Body of pancreas (tissue), 4 donors: ENCODE results near the gene SLC25A10.

Experiments
- POLR2A ChIP-seq, 3 donors: fragments of 450-650 bp; IDR thresholded peaks; one replicate each; pipeline ENCODE4 v1.6.1; 2016; ENCODE audit warnings: antibody characterized with exemption in 3 of 3, mild to moderate bottlenecking in 2 of 3
- TF ChIP-seq, protein P1 (sequence below), 7 experiments: fragments of 450-650 bp in 4 of 7; fragments of 200-600 bp in 3 of 7; sonication (generic) in 3 of 7; IDR thresholded peaks; one replicate each; pipeline ENCODE4 v1.5.1; 2016 to 2019; ENCODE audit warnings: antibody characterized with exemption in 7 of 7

DNA sequence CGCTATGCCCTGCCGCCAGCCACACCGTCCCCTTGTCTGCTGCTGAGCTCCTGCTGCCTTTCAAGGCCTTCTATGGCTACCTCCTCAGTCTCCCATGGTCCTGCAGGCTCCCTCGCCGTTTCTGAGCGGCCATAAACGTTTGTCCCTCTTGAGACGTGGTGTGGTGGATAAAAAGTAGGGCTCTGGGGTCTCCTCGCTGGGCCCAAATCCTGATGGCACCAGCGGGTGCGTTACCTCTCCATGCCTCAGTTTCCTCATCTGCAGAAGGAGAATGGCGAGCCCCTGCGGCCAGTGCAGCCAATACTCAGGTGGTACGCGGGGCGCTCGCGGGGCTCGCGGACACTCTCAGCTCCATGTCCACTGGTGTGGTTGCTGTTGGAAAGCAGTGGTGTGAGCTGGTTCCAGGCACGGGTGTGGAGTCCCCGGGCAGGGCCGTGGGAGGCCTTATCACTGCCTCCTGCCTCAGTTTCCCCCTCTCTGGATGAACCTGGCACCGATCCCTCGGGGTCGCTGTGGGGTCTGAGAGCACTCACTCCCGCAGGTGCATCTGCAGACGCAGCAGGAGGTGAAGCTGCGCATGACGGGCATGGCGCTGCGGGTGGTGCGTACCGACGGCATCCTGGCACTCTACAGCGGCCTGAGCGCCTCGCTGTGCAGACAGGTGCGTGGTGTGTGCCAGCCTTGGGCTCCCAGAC, 2.5 kb downstream of the SLC25A10 start:
- TF ChIP-seq, protein P1, sequence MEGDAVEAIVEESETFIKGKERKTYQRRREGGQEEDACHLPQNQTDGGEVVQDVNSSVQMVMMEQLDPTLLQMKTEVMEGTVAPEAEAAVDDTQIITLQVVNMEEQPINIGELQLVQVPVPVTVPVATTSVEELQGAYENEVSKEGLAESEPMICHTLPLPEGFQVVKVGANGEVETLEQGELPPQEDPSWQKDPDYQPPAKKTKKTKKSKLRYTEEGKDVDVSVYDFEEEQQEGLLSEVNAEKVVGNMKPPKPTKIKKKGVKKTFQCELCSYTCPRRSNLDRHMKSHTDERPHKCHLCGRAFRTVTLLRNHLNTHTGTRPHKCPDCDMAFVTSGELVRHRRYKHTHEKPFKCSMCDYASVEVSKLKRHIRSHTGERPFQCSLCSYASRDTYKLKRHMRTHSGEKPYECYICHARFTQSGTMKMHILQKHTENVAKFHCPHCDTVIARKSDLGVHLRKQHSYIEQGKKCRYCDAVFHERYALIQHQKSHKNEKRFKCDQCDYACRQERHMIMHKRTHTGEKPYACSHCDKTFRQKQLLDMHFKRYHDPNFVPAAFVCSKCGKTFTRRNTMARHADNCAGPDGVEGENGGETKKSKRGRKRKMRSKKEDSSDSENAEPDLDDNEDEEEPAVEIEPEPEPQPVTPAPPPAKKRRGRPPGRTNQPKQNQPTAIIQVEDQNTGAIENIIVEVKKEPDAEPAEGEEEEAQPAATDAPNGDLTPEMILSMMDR (IDR thresholded peaks at IDR 0.05): no peak
- no peak for TF ChIP-seq POLR2A (IDR thresholded peaks at IDR 0.05)
